ENCODE measurements around the gene LTBP3. TPM values are rescaled to one million over a fixed set of nuclear protein-coding genes. Genes with fewer than 3 reads are reported as not detected.

LTBP3 gene
- total RNA-seq, 2 experiments from 2014 or later = 35.5 to 36.0 TPM

DNA sequence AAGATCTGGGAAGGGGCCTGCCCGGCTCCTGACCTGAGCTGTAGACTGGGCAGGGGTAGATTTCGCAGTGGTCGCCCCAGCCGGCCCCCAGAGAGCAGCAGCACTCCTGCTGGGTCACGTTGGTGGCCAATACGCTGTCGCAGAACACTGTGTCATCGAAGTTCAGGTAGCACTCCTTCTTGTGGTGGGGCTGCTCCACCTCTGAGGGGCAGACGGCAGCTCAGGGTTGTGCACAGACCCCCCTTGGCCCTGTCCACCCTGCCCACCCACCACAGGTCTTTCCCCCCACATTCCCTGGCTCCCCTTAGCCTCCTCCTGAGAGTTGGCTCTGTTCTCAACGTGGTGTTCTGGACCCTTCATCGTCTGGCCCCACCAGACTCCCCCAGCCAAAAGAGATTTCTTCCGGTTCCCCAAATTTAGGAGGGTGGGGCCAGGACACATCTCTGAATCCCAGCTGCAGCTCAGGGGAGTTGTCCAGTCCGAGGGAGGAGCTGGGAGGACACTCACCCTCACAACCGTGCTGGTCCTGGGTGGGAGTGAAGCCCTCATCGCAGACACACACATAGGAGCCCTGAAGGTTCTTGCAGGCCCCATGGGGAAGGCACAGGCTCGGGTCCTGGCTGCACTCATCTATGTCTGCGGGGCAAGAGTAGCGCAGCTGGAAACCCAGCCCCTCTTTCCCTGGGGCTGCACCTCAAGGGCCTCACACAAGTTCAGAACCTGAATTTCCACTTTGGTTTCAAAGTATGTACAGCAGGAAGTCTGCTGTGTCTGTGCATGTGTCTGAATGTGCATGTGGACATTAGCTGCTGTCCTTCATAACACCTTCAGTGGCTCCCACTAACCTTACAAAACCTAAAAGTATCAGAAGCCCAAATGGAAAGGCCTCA is 16.8 kb downstream of the LTBP3 start:
- Mint-ChIP-seq H3K4me3 (peak overlapping the region; percentile 83), H3K9me3 (no peaks in the 10 kb centered on the region), H3K27ac (peak overlapping the region; percentile 74), H3K27me3 (no peaks in the 10 kb centered on the region), H3K36me3 (peaks cover 1% of the 10 kb centered on the region), H3K4me1 (peaks cover 16% of the 10 kb centered on the region)
- DNase-seq = no peak

DNA sequence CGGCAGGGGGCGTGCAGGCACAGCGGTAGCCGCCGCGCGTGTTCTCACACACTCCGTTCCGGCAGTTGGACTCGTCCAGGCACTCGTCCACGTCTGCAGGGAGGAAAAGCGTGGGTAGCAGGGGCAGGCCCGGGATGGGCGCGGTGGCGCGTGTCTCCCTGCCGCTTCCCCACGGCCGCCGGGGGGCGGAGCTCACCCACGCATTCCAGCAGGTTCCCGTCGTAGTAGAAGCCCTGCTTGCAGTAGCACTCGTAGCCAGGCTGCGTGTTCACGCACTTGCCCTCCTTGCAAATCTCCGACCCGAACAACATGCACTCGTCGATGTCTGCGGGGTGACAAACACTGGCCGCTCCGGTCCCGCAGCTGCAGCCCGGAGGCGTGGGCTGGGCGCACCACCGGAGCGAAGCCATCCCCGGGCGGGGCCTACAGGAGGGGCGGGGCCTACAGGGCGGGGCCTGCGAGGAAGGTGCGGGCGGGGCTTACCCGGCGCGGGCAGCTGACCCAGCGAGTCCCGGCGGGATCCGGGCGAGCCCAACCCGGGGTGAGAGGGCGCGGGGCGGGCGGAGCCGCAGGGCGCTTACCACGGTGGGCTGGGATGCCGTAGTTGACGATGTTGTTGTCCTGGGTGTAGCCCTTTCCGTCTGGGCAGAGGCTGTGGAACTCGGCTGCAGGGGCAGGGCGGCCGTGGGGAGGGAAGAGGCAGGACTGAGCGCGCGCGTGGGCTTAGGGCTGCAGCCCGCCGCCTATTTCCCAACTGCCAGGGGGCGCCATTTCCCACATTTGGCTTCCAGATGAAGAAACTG is 17.7 kb downstream of the LTBP3 start:
- Mint-ChIP-seq H3K4me3 (peak overlapping the region; percentile 83), H3K4me1 (peaks cover 10% of the 10 kb centered on the region), H3K9me3 (no peaks in the 10 kb centered on the region), H3K27ac (peak overlapping the region; percentile 85), H3K27me3 (no peaks in the 10 kb centered on the region), H3K36me3 (peaks cover 1% of the 10 kb centered on the region)
- DNase-seq = peak; percentile 93

DNA sequence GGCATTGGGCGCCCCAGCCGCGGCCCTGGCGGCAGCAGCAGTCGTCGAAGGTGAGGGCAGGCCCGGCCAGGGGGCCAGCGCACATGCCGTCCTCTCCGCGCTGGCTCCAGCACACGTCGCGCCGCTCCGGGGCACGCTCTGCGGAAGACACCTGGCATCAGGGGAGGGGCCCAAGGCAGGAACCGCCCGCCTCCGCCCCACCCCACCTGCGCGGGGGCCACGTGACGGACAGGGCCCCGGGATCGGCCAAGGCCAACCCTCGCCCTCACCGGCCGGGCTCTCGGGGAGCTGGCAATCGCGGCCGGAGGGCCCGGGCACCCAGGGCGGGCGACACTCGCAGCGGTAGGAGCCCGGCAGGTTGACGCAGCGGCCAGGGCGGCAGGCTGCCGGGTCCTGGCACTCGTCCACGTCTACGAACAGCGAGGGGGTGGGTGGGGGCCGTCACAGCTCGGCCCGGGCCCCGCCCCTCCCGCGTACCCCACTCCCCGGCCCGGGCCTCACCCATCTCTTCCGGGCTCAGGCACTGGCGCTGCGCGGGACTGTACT is 18.3 kb downstream of the LTBP3 start:
- H3K27ac Mint-ChIP-seq = peak overlapping the region; percentile 85
- H3K4me3 Mint-ChIP-seq = peak overlapping the region; percentile 83
- no peaks in the 10 kb centered on the region for H3K27me3 Mint-ChIP-seq
- no peak for DNase-seq
- no peaks in the 10 kb centered on the region for H3K9me3 Mint-ChIP-seq
- peaks cover 7% of the 10 kb centered on the region for H3K4me1 Mint-ChIP-seq
- peaks cover 1% of the 10 kb centered on the region for H3K36me3 Mint-ChIP-seq

DNA sequence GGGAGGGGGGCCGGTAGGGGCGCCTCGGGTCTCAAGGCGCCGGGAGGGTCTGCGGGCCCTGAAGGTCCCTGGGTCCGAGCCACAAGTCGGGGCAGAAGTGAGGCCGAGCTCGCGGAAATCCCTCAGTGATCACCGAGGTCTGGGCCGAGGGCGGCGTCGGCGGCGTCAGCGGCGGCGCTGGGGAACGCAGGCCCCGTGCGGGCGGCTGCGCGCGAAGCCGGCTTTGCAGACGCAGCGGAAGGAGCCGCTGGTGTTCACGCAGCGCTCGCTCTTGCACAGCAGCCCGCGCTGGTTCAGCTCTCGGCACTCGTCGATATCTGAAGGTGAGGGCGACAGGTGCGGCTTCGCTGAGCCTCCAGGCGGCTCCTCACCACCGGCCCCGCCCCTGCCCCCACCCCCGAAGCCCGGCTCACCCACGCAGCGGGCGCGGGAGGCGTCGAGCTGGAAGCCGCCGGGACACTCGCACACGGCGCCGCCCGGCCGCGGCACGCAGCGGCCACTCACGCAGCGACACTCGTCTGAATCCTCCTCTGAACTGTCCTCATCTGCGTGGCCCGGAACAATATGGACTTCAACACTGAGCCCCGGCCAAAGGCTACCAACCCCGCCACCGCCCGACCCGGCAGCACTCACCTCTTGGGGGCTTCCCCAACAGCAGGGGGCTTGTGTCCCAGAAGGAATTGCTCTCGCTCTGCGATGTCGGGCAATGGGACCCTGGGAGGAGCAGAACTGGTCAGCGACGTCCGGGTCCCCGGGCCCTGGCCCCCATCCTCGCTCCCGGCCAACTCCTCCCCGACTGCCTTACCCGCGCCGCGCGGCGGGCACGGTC is 19.0 kb downstream of the LTBP3 start:
- peaks cover 7% of the 10 kb centered on the region for H3K4me1 Mint-ChIP-seq
- H3K27me3 Mint-ChIP-seq = no peaks in the 10 kb centered on the region
- H3K9me3 Mint-ChIP-seq = no peaks in the 10 kb centered on the region
- H3K36me3 Mint-ChIP-seq = peaks cover 1% of the 10 kb centered on the region
- no peak overlapping the region for H3K27ac Mint-ChIP-seq
- DNase-seq = no peak
- H3K4me3 Mint-ChIP-seq = peak overlapping the region; percentile 10

DNA sequence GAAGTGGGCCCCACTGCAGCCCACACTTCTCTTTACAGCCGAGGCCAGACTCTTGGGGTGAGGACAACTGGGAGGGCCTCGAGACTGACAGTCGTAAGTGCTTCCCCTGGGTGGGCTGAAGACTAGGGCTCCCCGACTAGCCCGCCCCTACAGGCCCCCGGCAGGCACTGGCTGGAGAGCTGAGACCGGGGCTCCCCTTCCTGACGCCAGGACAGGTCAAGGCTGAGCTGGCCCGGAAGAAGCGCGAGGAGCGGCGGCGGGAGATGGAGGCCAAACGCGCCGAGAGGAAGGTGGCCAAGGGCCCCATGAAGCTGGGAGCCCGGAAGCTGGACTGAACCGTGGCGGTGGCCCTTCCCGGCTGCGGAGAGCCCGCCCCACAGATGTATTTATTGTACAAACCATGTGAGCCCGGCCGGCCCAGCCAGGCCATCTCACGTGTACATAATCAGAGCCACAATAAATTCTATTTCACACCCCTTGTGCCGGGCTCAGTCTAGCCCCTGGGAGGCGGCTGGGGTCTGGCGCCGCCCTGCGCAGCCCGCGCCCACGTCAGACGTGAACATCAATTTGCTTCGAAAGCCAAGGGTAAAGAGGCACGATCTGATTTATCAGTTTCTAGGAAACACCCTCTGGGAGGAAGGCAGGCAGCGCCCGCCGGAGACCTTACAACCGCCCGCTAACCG is 19.8 kb downstream of the LTBP3 start:
- Mint-ChIP-seq H3K36me3 (no peaks in the 10 kb centered on the region), H3K4me1 (peaks cover 7% of the 10 kb centered on the region), H3K27ac (no peak overlapping the region), H3K4me3 (peak overlapping the region; percentile 29), H3K9me3 (no peaks in the 10 kb centered on the region), H3K27me3 (no peaks in the 10 kb centered on the region)
- DNase-seq = no peak

DNA sequence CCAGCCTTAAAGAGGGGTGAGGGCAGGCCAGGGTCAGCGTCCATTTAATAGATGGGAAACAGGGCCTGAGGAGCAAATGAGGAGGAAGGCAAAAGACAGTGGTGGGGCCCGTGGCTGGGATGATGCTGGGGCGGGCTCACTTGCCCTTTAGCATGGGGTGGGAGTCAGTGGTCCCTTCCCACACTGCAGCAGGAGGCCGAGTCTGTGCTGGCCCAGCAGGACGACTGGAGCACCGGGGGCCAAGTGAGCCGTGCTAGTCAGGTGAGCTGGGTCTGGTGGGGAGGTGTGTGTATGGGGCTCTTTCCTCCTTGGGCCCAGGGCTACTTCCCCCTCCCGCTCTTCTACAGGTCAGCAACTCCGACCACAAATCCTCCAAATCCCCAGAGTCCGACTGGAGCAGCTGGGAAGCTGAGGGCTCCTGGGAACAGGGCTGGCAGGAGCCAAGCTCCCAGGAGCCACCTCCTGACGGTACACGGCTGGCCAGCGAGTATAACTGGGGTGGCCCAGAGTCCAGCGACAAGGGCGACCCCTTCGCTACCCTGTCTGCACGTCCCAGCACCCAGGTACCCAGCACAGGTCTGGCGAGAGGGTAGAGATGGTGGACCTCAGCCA is 20.4 kb downstream of the LTBP3 start:
- H3K36me3 Mint-ChIP-seq = peaks cover 3% of the 10 kb centered on the region
- H3K9me3 Mint-ChIP-seq = no peaks in the 10 kb centered on the region
- no peak for DNase-seq
- H3K4me1 Mint-ChIP-seq = peaks cover 7% of the 10 kb centered on the region
- H3K27ac Mint-ChIP-seq = no peak overlapping the region
- H3K4me3 Mint-ChIP-seq = no peak overlapping the region
- no peaks in the 10 kb centered on the region for H3K27me3 Mint-ChIP-seq

DNA sequence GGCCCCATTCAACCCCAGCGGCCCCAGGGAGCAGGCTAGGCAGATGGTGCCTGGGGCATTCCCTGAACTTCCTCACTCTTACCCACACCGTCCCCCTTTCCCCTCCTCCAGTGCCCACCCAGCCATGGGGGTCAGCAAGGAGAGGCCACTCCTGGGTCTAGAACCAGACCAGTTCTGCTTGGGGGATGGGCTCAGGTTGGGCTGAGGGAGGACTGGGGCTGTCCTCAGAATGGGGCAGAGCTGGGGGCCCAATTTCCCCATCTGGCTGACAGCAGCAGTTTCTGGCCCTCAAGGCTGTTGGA is 20.9 kb downstream of the LTBP3 start:
- Mint-ChIP-seq H3K4me3 (no peak overlapping the region), H3K27ac (no peak overlapping the region), H3K27me3 (no peaks in the 10 kb centered on the region), H3K4me1 (peaks cover 7% of the 10 kb centered on the region), H3K9me3 (no peaks in the 10 kb centered on the region), H3K36me3 (peaks cover 3% of the 10 kb centered on the region)
- no peak for DNase-seq

DNA sequence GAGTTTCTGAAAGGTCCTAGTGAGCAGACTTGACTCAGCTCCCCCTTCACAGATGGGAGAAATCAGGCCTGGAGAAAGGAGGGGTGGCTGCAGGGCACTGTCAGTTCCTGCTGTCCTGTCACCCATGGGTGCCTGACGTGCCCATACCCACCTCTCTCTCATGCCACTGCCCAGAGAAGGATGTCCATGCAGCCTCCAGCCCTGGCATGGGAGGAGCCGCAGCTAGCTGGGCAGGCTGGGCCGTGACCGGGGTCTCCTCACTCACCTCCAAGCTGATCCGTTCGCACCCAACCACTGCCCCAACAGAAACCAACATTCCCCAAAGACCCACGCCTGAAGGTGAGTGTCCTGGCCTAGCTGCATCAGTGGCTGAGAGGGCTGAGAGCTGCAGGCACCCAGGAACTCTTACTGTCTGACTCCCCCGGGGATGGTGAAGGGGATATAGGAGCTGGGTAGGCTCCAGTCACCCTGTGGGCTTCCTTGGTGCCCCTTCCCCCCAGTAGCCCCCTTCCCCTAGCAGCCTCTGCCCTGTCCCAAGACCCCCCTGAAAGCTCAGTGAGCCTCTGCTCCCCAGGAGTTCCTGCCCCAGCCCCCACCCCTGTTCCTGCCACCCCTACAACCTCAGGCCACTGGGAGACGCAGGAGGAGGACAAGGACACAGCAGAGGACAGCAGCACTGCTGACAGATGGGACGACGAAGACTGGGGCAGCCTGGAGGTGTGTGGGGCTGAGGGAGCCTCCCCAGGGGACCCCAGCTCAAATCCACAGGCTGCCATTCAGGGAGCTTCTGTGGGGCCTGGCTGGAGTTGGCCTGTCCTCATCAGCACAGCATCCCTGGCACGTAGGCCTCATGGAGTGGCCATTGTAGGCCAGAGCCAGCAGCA is 21.5 kb downstream of the LTBP3 start:
- peaks cover 3% of the 10 kb centered on the region for H3K4me1 Mint-ChIP-seq
- H3K9me3 Mint-ChIP-seq = no peaks in the 10 kb centered on the region
- peaks cover 3% of the 10 kb centered on the region for H3K36me3 Mint-ChIP-seq
- H3K27me3 Mint-ChIP-seq = no peaks in the 10 kb centered on the region
- H3K4me3 Mint-ChIP-seq = no peak overlapping the region
- H3K27ac Mint-ChIP-seq = peak overlapping the region; percentile 7
- no peak for DNase-seq

DNA sequence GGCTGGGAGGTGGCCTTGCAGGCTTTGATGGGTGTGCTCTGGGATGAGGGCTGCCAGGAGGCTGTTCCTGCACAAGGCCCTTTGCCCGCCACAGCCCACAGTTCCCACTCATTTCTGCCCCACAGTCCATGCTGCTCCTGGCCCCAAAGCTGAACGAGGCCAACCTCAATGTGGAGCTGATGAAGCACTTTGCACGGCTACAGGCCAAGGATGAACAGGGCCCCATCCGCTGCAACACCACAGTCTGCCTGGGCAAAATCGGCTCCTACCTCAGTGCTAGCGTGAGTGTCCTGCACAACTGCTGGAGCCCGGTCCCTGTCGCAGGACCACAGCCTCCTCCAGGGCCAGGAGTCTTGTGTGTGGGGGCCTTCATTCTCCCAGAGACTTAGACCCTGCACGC is 23.1 kb downstream of the LTBP3 start:
- Mint-ChIP-seq H3K27ac (peak overlapping the region; percentile 9), H3K9me3 (no peaks in the 10 kb centered on the region), H3K4me3 (no peak overlapping the region), H3K27me3 (no peaks in the 10 kb centered on the region), H3K4me1 (peaks cover 2% of the 10 kb centered on the region), H3K36me3 (peaks cover 5% of the 10 kb centered on the region)
- no peak for DNase-seq

DNA sequence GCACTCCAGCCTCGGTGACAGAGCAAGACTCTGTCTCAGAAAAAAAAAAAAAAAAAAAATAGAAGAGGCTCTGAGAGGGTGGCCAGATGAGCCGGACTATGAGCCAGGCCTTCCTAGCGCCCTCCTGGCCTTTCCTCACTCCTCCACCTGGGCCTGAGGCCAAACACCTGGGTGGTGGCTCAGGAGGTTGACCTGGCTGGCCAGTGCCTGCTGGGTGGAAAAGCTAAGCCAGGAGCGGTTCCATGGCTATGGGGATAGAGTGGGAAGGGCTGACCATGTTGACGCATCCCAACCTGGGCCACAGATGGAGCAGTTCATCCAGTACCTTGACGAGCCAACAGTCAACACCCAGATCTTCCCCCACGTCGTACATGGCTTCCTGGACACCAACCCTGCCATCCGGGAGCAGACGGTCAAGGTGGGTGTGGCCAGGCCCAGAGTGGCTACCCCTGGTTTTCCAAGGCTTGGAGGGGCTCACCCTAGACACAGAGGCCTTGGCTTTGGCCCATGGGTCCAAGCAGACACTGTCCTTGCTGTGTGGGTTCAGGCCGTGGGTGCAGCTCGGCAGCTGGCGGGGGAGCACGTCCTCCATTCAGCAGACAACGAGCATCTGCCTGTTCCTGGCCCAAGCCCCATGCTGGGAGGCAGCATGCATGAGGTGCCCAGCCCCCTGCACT is 25.6 kb downstream of the LTBP3 start:
- no peaks in the 10 kb centered on the region for H3K9me3 Mint-ChIP-seq
- DNase-seq = no peak
- peaks cover 10% of the 10 kb centered on the region for H3K36me3 Mint-ChIP-seq
- no peak overlapping the region for H3K4me3 Mint-ChIP-seq
- no peaks in the 10 kb centered on the region for H3K27me3 Mint-ChIP-seq
- H3K27ac Mint-ChIP-seq = no peak overlapping the region
- peaks cover 17% of the 10 kb centered on the region for H3K4me1 Mint-ChIP-seq

DNA sequence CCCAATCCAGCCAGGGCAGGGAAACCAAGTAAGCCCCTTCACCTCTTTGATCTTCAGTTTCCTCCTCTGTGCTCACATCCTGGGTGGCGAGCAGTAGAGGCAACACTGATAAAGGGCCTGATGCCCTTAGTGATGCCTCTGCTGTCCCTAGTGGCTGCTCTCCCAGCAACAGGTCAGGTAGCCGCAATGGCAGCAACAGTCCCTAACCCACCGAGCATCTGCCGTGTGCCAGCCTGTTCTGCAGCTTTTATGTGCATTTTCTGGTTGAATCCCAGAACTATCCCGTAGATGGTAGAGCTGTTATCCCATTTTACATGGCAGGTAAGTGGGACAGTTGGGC is 28.0 kb downstream of the LTBP3 start:
- H3K27me3 Mint-ChIP-seq = no peaks in the 10 kb centered on the region
- H3K36me3 Mint-ChIP-seq = peaks cover 19% of the 10 kb centered on the region
- H3K4me1 Mint-ChIP-seq = peaks cover 22% of the 10 kb centered on the region
- no peak for DNase-seq
- H3K27ac Mint-ChIP-seq = peak overlapping the region; percentile 71
- no peak overlapping the region for H3K4me3 Mint-ChIP-seq
- H3K9me3 Mint-ChIP-seq = no peaks in the 10 kb centered on the region

DNA sequence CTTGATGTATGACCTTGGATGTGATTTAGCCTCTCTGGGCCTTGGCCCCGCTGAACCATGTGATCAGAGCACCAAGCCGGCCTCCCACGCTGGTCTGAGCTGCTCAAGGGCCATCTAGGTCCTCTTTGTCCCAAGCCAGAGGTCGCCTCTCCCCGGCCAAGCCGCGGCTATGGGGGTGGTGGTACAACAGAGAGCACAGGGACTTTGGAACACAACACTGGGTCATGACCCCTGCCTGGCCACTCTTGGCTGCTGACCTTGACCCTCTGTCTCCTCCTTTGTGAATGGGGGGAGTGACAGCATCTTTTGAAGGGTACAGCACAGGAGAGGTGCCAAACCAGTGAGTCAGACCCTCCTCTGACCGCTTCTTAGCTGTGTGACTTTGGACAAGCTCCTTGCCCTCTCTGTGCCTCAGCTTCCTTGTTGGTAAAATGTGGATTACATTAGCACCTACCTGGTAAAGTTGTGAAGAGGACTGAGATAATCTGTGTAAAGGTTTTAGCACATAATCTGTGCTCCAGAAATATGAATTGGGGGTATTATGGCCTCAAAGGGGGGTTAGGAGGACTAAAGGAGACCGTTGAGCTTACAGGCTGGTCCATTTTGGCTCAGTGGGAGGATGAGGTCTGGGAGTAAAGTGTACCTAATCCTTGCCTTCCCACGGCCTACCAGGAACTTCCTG is 28.5 kb downstream of the LTBP3 start:
- DNase-seq = no peak
- Mint-ChIP-seq H3K27ac (peak overlapping the region; percentile 71), H3K4me3 (no peak overlapping the region), H3K4me1 (peaks cover 22% of the 10 kb centered on the region), H3K36me3 (peaks cover 19% of the 10 kb centered on the region), H3K9me3 (no peaks in the 10 kb centered on the region), H3K27me3 (no peaks in the 10 kb centered on the region)
